AG08395 (cell line): ENCODE results near the gene CD164L2.
A peak's percentile ranks its signal among the peaks of the same experiment; 100 is the strongest.
"Not testable (repeated sequence)": the region's sequence is repeated elsewhere in the genome, so short reads cannot be mapped to it uniquely, and the experiment has no call there.

ENCODE experiments used
- DNase-seq: peaks from one replicate; pipeline ENCODE4 v3.0.0; 2012; ENCODE audit warnings: mixed read lengths, low spot score

Gene CD164L2

GRCh38 chr1:27384797-27385196 is 1.7 kb upstream of the CD164L2 start:
- not testable (repeated sequence) for DNase-seq

DNA sequence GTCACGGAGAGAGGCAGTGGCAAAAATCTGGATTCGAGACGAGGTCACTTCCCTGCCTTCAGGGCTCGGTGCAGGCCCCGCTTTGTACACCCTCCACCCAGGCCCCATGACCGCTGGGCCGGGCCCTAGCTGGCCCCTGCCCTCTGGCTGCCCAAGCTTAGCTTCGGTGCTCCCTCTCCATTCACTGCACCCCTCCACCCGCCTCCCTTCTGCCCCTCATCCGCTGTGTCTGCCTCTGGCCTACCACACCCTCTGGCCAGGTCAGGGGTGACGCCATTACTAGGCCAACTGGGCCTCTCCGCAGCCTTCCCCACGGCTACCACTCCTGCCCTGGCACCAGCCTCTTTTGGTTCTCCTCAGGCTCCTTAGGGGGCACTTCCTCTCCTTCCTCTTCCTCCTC is 528 bp upstream of the CD164L2 start:
- DNase-seq, result no peak

DNA sequence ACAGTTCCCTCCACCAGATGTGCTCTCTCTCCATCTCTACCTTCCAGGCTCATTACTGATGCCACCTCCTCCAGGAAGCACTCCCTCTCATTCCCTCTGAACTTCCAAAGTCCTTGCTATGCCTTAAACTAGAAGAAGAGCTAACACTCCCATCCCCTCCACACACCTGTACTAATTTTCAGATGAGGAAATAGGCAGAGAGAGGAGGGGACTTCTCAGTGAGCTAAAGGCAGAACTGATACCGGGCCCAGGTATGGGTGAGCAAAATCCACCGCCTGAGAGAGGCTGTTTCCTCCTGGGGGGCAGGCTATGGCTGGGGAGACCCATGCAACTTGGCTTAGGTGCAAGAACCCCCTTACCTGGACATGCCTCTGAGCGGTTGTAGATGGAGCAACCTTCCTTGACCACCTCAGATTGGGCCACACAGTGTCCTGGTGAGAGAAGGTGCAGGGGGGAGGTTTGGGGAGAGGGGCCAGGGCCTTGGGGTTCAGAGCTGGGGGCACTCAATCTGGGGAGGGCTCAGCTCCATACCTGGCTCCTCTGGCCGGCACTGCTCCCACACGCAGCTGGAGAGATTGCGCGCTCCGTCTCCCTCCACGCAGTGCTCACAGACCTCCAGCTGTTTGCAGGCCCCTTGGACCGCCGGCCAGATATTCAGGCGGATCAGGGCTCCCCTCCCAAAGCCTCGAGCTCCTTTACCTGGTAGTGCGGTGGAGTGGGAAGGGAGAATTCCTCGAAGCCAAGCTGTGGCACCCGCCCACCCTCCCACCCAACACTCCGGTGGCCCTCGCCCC is 967 bp downstream of the CD164L2 start:
- no peak for DNase-seq

DNA sequence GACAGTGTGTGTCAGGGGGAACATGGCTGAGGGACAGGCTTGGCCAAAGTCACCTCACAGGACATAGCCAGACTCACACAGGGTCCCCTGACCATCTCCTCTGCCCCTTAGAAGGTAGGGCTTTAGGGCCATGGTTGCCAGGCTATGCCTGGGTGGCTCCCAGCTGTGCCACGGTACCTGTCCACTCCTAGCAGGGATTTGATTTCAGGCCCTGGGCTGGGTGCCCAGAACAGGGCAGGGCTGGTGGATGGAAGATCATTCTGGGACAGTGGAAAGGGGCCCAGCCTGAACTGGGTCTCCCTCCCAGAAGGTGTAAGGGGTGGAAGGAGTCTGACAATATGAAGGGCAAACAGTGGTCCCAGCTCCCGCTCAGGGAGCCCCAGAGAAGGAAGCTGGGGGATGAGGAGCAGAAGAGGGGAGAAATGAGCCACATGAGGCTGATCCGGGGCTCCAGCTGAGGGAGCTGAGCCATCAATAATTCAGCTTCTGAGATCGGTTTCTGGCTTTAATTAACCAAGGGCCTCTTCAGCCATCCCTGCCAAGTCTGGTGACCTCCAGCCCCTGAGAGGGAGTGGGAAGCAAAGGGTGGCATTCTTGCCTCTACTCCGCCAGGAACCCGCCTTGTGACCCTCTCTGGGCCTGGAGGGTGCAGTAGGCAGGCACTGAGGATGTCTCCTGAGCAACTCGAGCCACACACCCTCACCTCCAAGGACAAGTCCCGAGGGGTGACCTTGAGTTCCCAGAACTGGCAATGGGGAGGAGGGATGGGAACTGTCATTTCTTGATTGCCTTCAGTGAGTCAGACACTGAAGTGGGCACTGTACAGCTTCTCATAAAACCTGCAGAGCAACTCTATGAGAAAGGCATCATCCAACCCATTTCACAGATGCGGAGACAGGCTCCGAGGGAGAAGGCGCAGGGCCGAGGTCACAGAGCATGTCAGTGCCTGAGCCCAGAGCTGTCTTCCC is 2.1 kb downstream of the CD164L2 start:
- DNase-seq, result no peak

DNA sequence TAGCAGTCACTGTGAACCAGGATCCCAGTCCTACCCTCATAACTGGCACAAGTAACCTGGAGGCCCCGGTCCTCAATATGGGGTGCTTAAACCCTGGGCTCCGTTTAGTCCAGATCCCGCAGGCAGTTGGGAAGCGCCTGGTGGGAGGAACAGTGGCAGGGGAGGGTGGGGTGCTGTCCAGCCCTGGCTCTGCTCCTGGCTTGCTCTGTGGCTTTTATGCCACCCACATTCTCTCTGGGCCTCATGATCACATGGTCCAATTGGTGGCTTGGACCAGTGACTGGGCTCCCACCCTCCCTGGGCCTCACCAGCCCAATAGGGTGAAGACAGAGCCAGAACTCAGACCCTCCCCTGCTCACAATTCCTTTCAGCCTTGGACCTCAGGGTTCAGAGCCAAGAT is 2.9 kb downstream of the CD164L2 start:
- peak; percentile 30 for DNase-seq

DNA sequence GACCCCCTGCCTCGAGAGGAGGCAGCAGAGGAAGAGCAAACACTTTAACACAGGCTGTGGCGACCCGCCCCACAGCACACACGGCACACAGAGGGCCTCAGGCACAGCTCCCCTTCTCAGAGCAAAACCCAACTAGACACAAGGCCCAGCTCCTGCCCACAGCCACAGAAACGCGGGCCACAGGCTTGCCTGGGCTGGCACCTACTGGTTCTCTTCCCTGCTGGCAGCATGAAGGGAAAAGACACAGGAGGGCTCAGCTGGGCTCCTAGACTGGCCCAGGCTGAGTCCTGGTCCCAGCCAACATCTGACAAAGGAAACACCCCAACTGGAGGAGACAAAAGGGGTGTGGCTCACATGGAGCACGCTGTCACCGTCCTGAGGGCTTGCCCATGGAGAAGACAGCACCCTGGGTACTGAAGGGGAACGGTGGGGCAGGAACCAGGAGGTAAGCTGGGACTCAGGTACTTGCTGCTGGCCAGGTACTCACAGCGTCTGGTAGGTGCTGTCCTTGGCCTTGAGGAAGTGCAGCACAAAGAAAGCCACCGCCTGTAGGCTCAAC is 3.5 kb downstream of the CD164L2 start:
- DNase-seq, result no peak

GRCh38 chr1:27377760-27378495 is 5.2 kb downstream of the CD164L2 start:
- DNase-seq, result no peak

GRCh38 chr1:27374362-27375086 is 8.6 kb downstream of the CD164L2 start, which contains the start of gene FCN3:
FCN3 (minus strand) TSS chr1:27374824; CDS start chr1:27374818, 6 bp downstream.
- no peak for DNase-seq

DNA sequence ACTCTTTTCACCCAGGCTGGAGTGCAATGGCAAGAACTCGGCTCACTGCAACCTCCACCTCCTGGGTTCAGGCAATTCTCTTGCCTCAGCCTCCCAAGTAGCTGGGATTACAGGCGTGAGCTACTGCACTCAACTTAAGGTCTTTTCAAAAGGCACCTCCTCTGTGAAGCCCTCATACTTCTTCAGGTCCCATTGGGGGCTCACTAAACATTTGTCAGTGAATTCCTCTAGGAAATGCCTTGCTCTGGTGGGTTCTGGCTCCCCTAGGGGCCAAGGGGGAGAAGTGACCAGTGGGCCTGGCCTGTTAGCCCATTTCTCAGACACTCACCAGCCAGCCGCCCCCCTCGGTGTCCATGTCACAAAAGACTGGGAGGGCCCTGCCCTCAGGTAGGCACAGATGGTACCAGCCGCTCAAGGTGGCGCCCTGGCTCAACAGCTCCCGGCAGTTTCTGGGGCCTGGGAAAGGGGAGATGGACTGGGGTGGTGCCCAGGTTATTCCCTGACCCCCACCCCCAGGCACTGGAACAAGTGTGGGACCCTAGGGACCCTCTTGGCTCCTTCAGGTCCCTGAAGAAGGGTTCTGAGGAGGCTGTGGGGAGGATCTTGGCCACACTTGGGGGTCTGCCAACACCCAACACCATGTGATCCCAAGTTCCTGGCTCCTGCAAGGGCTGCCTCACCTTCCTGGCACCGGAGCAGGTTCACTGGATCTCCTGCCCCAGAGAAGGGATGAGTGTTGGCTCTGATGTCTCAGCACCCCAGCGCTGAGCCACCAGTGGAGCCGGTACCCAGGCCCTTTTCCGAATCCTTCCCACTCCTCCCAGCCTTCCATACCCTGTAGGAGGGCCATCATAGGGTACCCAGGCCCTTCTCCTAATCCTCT is 10.1 kb downstream of the CD164L2 start:
- no peak for DNase-seq

GRCh38 chr1:27372022-27372807 is 10.9 kb downstream of the CD164L2 start:
- no peak for DNase-seq

DNA sequence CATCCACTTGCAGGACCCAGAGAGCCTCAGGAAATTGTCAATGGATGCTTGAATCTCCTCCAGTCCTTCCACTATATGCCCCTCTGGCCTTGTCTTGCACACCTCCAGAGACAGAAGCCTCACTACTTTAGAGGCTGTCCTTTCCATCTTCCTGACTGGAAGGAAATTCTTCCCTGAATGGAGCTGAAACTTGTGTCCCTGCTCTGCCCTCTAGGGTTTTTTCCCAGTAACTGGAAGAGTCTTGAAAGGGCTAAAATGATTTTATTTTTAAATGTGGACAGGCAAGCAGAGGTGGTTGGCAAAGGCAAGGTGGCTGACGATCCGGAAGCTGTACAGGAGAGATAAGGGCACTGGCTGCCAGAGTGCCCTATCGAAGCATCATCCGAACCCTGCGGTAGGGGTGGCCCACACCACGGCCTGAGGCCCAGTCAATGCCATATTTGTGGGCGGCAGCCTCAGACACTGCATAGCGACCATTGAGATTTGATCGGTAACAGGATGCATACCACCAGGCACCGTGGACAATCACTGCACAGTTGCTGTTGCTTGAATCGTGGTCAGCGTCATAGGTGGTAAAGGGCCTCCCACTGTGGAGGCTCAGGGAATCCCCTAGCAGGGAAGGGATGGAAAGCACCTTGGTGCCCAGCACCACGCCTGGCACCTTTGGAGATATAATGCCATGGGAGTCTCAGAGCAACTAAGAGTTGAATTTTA is 14.1 kb downstream of the CD164L2 start:
- DNase-seq, result no peak

GRCh38 chr1:27367160-27367650 is 15.9 kb downstream of the CD164L2 start:
- DNase-seq, result no peak

DNA sequence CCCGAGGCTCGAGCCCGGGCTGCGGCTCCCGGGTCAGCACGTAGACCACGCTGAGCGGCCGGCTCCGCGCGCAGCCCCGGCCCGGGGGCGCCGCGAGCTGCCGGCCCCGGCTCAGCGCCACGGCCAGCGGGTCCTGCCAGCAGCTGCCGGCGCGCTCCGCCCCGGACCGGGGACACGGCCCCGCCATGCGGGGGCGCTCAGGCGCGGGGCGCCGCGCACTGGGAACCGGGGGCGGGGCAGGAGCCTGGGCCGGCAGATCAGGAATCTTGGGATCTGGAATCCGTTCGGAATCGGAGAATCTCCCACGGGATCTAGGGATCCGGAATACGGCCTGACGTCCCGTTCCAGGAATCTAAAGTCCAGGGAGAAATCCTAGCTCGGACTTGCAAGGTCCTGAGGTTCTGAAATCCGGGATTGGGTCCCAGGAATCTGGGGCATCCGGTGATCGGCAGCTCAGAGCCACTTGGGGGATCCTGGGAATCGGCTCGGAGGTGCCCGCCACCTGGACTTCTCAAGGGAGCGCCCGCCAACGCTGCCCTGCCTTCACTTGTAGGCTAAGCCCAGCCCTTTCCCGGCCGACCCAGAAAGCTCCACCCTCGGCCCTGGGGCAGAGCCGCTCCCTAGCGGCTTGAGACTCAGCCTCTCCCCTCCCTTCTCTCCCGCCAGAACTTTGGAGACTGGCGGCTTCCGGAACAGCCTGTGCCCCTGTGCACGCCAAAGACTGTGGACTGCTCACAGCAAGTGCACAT is 16.5 kb downstream of the CD164L2 start, which contains the start of gene MAP3K6:
TSS of gene MAP3K6 (minus strand) at position 551 of the 749 bp plus-strand sequence. CDS start at position 187, 364 bp downstream.
- DNase-seq, result peak; percentile 86

GRCh38 chr1:27366113-27366410 is 17.1 kb downstream of the CD164L2 start:
- peak; percentile 71 for DNase-seq

GRCh38 chr1:27365372-27366112 is 17.6 kb downstream of the CD164L2 start:
- DNase-seq, result peak; percentile 97

GRCh38 chr1:27364696-27365371 is 18.3 kb downstream of the CD164L2 start:
- DNase-seq, result no peak
